EL (cell line): ENCODE results near the gene NPIPB12.
"Not testable (repeated sequence)": the region's sequence is repeated elsewhere in the genome, so short reads cannot be mapped to it uniquely, and the experiment has no call there.

ENCODE experiments used
- DNase-seq: peaks from one replicate; pipeline ENCODE4 v3.0.0-alpha.2; 2016

Gene NPIPB12

GRCh38 chr16:29506308-29506707 lies at the start of gene NPIPB12:
Gene NPIPB12 (minus strand): TSS chr16:29506408.
- DNase-seq = not testable (repeated sequence)

- DNase-seq = not testable (repeated sequence)
These were observed 15.3 kb upstream of the NPIPB12 start for GRCh38 chr16:29521520-29521919.

GRCh38 chr16:29482276-29482675 lies 23.9 kb downstream of the NPIPB12 start:
- DNase-seq = not testable (repeated sequence)

- DNase-seq = not testable (repeated sequence)
These were observed 34.1 kb downstream of the NPIPB12 start for GRCh38 chr16:29472065-29472464.

GRCh38 chr16:29469660-29470059 lies 36.5 kb downstream of the NPIPB12 start:
- DNase-seq = not testable (repeated sequence)

GRCh38 chr16:29467654-29468366 lies 38.4 kb downstream of the NPIPB12 start:
- DNase-seq = not testable (repeated sequence)

GRCh38 chr16:29466904-29467303 lies 39.3 kb downstream of the NPIPB12 start:
- not testable (repeated sequence) for DNase-seq

GRCh38 chr16:29465985-29466824 lies 40.0 kb downstream of the NPIPB12 start:
- not testable (repeated sequence) for DNase-seq

- DNase-seq = not testable (repeated sequence)
These were observed 45.6 kb downstream of the NPIPB12 start for GRCh38 chr16:29460647-29461030.

GRCh38 chr16:29459706-29460646 lies 46.2 kb downstream of the NPIPB12 start, which contains the start of gene SULT1A4:
Gene SULT1A4 (plus strand): TSS chr16:29459913. CDS start chr16:29461386, 1,473 bp downstream.
- not testable (repeated sequence) for DNase-seq

- DNase-seq = not testable (repeated sequence)
These were observed 48.5 kb downstream of the NPIPB12 start for GRCh38 chr16:29457660-29458059.

- DNase-seq = not testable (repeated sequence)
These were observed 51.4 kb downstream of the NPIPB12 start for GRCh38 chr16:29454828-29455227.

- DNase-seq = not testable (repeated sequence)
These were observed 51.9 kb downstream of the NPIPB12 start, which contains the start of the genes BOLA2 and SLX1B for GRCh38 chr16:29454269-29454668. Gene BOLA2 (minus strand): TSS chr16:29454351. CDS start chr16:29454253, 98 bp downstream. Gene SLX1B (plus strand): TSS chr16:29454533.

- not testable (repeated sequence) for DNase-seq
These were observed 52.5 kb downstream of the NPIPB12 start for GRCh38 chr16:29453754-29454153.
